GM13976 (cell line): ENCODE measurements around the gene CCL11.

Experiments used
- DNase-seq: peaks from one replicate; pipeline ENCODE4 v3.0.0; 2012; ENCODE audit warnings: low spot score
- CTCF ChIP-seq: IDR thresholded peaks from 2 replicates; pipeline ENCODE4 v1.5.1; 2012; ENCODE audit warnings: borderline replicate concordance, mild to moderate bottlenecking; ENCODE audit not compliant: insufficient read depth; ENCODE audit errors: extremely low read depth, missing control alignments, control extremely low read depth
- in situ Hi-C: fragments of 300-500 bp; cut with MboI; formaldehyde crosslinking; loops from one replicate; pipeline ENCODE4 v1.12.0; 2022; ENCODE audit warnings: low sequenced_read_pairs, mixed read lengths, inconsistent platforms; ENCODE audit not compliant: unreplicated experiment

CCL11 gene

GRCh38 chr17:34303606-34304005 lies 18.1 kb downstream of the CCL11 start:
- in situ Hi-C loops = no loop called here
- no peak for DNase-seq
- no peak for TF ChIP-seq CTCF

- in situ Hi-C loops = no loop called here
- TF ChIP-seq CTCF = no peak
- DNase-seq = no peak
Observed at GRCh38 chr17:34305061-34305460, 19.5 kb downstream of the CCL11 start.

- in situ Hi-C loops = no loop called here
- no peak for DNase-seq
- TF ChIP-seq CTCF = no peak
Observed at GRCh38 chr17:34305606-34306005, 20.1 kb downstream of the CCL11 start.

GRCh38 chr17:34306466-34306865 lies 20.9 kb downstream of the CCL11 start:
- in situ Hi-C loops = no loop called here
- TF ChIP-seq CTCF = no peak
- DNase-seq = no peak

GRCh38 chr17:34307110-34307509 lies 21.6 kb downstream of the CCL11 start:
- no peak for TF ChIP-seq CTCF
- in situ Hi-C loops = no loop called here
- DNase-seq = no peak

GRCh38 chr17:34308371-34308770 lies 22.8 kb downstream of the CCL11 start:
- DNase-seq = no peak
- TF ChIP-seq CTCF = no peak
- in situ Hi-C loops = no loop called here

GRCh38 chr17:34311291-34311690 lies 25.7 kb downstream of the CCL11 start:
- no peak for TF ChIP-seq CTCF
- in situ Hi-C loops = no loop called here

More at GRCh38 chr17:34311291-34311690, 25.7 kb downstream of the CCL11 start:
- no peak for DNase-seq
